HPDE6-E6E7 (cell line): Measurements from ENCODE around the gene MYCBP.
"Not testable (repeated sequence)": the region's sequence is repeated elsewhere in the genome, so short reads cannot be mapped to it uniquely, and the experiment has no call there.

Source experiments
- DNase-seq: peaks from one replicate; pipeline ENCODE4 v3.0.0; 2011; ENCODE audit warnings: missing footprints; ENCODE audit errors: extremely low spot score

The MYCBP gene, protein sequence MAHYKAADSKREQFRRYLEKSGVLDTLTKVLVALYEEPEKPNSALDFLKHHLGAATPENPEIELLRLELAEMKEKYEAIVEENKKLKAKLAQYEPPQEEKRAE

DNA sequence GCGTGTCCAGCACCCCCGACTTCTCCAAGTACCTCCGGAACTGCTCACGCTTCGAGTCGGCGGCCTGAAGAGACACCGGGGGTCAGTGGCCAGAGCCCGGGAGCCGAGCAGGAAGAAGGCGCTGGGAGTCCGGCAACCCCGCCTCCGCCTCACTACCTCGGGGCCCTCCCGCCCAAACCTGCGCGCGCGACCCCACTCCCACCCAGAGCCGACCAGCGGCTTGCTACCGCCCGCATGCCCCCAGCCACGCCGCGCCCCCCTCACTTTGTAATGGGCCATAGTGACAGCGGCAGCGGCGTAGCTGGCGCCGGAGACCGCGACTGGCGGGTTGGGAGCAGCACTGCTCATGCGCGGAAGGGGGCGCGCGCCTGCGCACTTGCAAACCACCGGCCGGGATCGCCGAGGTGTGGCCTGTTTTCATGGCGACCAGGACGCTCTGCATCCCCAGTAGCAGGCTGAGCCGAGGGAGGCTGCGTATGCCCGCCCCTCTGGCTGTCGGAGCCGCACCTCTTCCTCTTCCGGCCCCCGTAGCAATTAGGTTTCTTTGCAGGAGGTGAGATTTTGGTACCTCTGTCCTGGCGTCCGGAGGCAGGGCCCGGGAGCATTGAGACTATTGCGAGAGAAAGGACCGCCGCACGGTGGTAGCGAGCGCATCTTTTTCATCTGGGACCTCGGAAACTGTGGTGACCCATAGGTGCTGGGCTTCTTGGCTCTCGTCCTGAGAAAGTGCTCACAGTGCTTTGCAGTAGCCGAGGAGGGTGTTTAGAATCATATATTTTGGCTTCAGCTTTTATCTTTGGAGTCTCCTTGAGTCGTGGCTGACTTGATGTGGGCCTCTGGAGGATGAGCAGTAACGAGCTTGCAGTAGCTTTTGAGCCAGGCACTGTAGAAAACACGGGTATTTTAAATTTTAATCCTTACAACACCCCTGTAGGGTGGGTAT, at the start of gene MYCBP:
TSS of gene MYCBP (minus strand) at position 322 of the 943 bp plus-strand sequence. CDS start at position 279, 43 bp downstream.
- DNase-seq = peak; percentile 99

GRCh38 chr1:38919130-38919529, 46.0 kb upstream of the MYCBP start:
- no peak for DNase-seq

GRCh38 chr1:38918568-38918967, 45.4 kb upstream of the MYCBP start:
- DNase-seq = no peak

DNA sequence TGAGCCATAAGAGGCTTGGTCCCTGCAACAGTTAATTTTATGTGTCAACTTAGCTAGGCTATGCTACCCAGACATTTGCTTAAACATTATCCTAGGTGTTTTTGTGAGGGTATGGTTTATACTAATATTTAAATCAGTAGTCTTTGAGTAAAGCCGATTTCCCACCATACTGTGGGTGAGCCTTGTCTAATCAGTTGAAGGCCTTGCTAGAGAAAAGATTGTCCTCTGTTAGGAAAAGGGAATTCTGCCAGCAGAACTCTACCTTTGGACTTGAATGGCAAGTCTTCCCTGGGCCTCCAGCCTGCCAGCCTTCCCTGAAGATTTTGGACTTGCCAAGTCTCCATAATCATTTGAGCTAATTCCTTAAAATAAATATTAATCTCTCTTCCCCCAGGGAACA, 44.6 kb upstream of the MYCBP start:
- no peak for DNase-seq

GRCh38 chr1:38917337-38917736, 44.2 kb upstream of the MYCBP start:
- DNase-seq = no peak

GRCh38 chr1:38915352-38915948, 42.3 kb upstream of the MYCBP start:
- no peak for DNase-seq

- DNase-seq = not testable (repeated sequence)
These were observed 41.8 kb upstream of the MYCBP start for GRCh38 chr1:38914908-38915307.

DNA sequence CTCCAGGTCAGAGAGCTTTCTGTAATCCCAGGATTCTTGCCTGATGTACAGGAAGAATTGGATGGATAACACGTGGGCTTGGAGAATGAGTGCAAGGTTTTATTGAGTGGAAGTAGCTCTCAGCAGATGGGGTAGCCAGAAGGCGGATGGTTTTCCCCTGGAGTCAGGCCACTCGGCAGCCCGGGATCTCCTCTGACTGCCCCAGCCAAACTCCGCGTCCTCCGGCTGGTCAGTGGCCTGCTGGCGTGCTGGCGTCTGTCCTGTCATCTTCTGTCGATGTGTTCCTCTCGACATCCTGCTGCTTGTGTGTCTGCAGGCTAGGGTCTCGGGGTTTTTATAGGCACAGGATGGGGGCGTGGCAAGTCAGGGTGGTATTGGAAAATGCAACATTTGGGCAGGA, 35.7 kb upstream of the MYCBP start:
- DNase-seq = no peak

DNA sequence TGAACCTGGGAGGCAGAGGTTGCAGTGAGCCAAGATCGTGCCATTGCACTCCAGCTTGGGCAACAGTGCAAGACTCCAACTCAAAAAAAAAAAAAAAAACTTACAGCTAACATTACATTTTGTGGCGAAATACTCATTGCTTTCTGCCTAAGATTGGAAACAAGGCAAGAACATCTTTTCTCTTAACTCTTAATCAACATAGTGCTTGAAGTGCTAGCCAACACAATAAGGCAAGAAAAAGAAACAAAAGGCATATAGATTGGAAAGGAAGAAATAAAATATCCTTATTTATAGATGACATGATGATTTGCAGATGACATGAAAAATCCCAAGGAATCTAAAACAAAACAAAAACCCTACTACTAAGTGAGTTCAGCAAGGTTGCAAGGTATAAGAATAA, 32.8 kb upstream of the MYCBP start:
- DNase-seq = no peak

DNA sequence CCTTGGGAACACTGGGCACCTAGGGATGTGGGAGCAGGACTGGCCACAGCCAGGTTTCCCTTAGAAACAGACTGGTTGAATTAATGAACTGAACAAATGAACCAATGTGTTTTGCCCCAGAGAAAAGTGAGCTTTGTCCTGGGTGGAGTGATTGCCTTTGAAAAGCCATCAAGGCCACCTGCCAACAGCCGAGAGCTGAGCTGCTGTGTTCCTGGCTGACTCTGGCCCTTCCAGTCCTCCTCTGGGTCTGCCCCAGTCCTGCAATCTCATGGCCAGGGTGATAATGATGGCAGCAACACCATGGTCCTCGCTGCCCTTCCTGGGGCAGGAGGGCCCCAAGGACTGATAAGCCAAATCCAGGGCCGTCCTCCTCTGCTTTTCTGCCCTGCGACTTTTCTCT, 26.4 kb upstream of the MYCBP start:
- DNase-seq = no peak

- peak; percentile 21 for DNase-seq
These were observed 25.6 kb upstream of the MYCBP start for GRCh38 chr1:38898653-38899230.

- DNase-seq = no peak
These were observed 23.0 kb upstream of the MYCBP start for GRCh38 chr1:38896169-38896568.

DNA sequence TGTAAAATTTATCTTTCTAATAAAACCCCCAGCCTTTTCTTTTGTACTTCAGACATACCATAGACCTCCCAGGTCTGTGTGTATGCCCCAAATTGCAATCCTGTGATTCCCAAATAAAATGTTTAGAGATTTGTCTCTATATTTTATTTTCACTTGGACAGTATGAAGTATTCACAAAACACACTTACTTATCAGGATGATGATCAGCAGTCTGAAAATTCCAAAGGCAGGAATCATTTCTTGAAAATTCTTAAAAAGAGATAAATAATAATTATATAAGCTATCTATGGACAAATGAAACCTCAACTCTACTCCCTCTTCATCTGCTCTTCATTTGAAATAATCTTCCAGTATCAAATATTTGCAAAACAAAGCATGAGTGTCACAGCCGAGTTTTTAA, 19.8 kb upstream of the MYCBP start:
- DNase-seq = no peak

- no peak for DNase-seq
These were observed 18.6 kb upstream of the MYCBP start for GRCh38 chr1:38891753-38892152.

DNA sequence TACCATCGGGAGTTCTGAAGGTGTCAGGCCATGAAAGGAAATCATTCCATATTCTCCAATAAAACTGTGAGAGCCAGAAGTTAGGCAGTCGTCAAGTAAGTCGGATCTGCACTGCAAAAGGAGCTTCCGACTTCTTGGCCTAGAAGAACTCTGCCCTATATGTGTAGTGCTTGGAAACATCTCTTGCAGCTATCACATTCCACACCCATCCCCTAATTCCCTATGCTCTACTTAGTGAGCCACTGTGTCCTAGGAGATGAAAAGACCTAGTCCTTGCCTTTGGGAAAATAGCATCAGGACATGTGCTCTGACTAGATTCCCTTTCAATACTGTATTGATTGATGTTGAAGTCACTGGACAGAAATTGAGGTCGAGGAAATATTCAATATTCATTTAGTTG, 16.4 kb upstream of the MYCBP start:
- no peak for DNase-seq

DNA sequence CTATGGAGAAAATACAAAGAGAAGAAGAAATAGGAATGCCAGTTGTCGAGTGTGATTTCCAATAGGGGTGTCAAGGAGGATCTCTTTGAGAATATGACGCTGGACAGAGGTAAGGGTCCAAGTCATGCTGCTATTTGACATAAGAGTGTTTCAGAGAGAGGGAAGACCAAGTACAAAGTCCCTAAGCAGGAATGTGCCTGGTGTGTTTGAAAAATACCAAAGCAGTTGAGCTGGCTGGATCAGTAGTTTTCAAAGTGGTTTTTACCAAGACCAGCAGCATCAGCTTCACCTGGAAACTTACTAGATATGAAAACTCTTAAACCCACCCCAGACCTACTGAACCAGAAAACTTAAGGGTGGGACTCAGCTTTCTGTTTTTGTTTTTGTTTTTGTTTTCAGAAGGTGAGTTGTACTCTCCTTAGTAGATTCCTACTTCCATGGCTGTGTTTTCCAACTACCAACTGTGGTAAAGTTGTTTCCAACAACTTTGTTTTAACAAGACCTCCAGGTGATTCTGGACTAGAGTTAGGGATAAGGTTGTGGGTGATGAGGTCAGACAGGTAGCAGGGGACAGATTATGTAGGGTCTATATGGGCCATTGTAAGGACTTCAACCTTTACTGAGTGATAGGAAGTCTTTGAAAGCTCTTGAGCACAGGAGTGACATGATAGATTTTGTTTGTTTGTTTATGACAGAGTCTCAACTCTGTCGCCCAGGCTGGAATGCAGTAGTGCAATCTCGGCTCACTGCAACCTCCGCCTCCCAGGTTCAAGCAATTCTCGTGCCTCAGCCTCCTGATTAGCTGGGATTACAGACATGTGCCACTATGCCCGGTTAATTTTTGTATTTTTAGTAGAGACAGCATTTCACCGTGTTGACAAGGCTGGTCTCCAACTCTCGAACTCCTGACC, 15.5 kb upstream of the MYCBP start:
- no peak for DNase-seq

GRCh38 chr1:38885092-38885491, 11.9 kb upstream of the MYCBP start:
- DNase-seq = no peak

GRCh38 chr1:38881487-38881886, 8.3 kb upstream of the MYCBP start, which contains the start of gene GJA9:
Gene GJA9 (minus strand): TSS chr1:38881587. CDS start chr1:38876098, 5,489 bp downstream.
- DNase-seq = no peak

GRCh38 chr1:38875811-38876210, 2.7 kb upstream of the MYCBP start:
- DNase-seq = no peak

GRCh38 chr1:38872401-38873026, 634 bp downstream of the MYCBP start:
- peak; percentile 23 for DNase-seq

- no peak for DNase-seq
These were observed 2.2 kb downstream of the MYCBP start for GRCh38 chr1:38870996-38871395.
